IMR-90 (cell line): ENCODE data around the gene RARRES2. TPM values are rescaled to one million over a fixed set of nuclear protein-coding genes. Genes with fewer than 3 reads are reported as not detected.

Experiments
- ATAC-seq: fragments of 200-7000 bp; cut with Tn5 transposase; 2 replicates; pipeline ENCODE4 v1.9.1; 2020; ENCODE audit warnings: low read depth, mild to moderate bottlenecking, moderate library complexity
- BruUV-seq: library from RNA; stranded (reverse); fragments of 400-500 nt; replicated peaks from 2 replicates; lab custom pipeline; 2021; lab: Mats Ljungman, UMichigan
- CTCF ChIA-PET: fragments of 300-600 bp; formaldehyde crosslinking; extraction: SDS; loops from one replicate; lab custom pipeline; 2021; ENCODE audit warnings: antibody characterized with exemption; lab: Yijun Ruan, JAX
- POLR2A ChIA-PET: fragments of 300-600 bp; sonication (Branson Sonifier 250); formaldehyde crosslinking; loops from one replicate; lab custom pipeline; 2022; ENCODE audit warnings: antibody characterized with exemption; ENCODE audit not compliant: unreplicated experiment; lab: Charles Lee
- DNase-seq: peaks from one replicate; pipeline ENCODE4 v3.0.0; 2013
- H2AFZ ChIP-seq: replicated peaks from 2 replicates; pipeline ENCODE3; 2013; ENCODE audit warnings: low read length, mild to moderate bottlenecking; ENCODE audit not compliant: poor library complexity
- H2AK5ac ChIP-seq: 2 replicates; pipeline ENCODE4 v1.6.1; 2013; ENCODE audit warnings: low read depth, low read length, inconsistent platforms
- H2AK9ac ChIP-seq: replicated peaks from 2 replicates; pipeline ENCODE3; 2013; ENCODE audit warnings: mild to moderate bottlenecking, low read depth, low read length, moderate library complexity; ENCODE audit not compliant: poor library complexity
- H2BK120ac ChIP-seq: 2 replicates; pipeline ENCODE4 v1.6.1; 2013; ENCODE audit warnings: low read depth, low read length, inconsistent platforms
- H2BK15ac ChIP-seq: 3 replicates; pipeline ENCODE4 v1.6.1; 2013; ENCODE audit warnings: low read depth, low read length, inconsistent platforms
- H2BK20ac ChIP-seq: 2 replicates; pipeline ENCODE4 v1.6.1; 2013; ENCODE audit warnings: low read depth, mild to moderate bottlenecking, inconsistent platforms, low read length, moderate library complexity
- H2BK5ac ChIP-seq: 2 replicates; pipeline ENCODE4 v1.6.1; 2013; ENCODE audit warnings: mild to moderate bottlenecking, low read depth, low read length, inconsistent platforms; ENCODE audit not compliant: poor library complexity, severe bottlenecking
- H3K14ac ChIP-seq: replicated peaks from 2 replicates; pipeline ENCODE4 v1.6.1; 2013; ENCODE audit warnings: low read depth, low read length, inconsistent platforms
- H3K18ac ChIP-seq: 2 replicates; pipeline ENCODE4 v1.6.1; 2013; ENCODE audit warnings: low read depth, low read length, control low read depth
- H3K23ac ChIP-seq: 2 replicates; pipeline ENCODE4 v1.6.1; 2013; ENCODE audit warnings: low read depth, low read length, inconsistent platforms
- H3K27ac ChIP-seq: 2 replicates; pipeline ENCODE4 v1.5.1; 2013; ENCODE audit warnings: mild to moderate bottlenecking, control low read depth, low read length; ENCODE audit not compliant: insufficient read depth
- H3K27me3 ChIP-seq: 2 replicates; pipeline ENCODE4 v1.6.1; 2013; ENCODE audit warnings: low read length; ENCODE audit not compliant: control insufficient read depth, insufficient read depth
- H3K36me3 ChIP-seq: 2 replicates; pipeline ENCODE4 v1.6.1; 2013; ENCODE audit warnings: low read length, mixed read lengths; ENCODE audit not compliant: control insufficient read depth, insufficient read depth
- H3K4ac ChIP-seq: 2 replicates; pipeline ENCODE4 v1.6.1; 2013; ENCODE audit warnings: low read depth, low read length, inconsistent platforms
- H3K4me1 ChIP-seq: 2 replicates; pipeline ENCODE4 v1.6.1; 2013; ENCODE audit warnings: low read length, mixed read lengths; ENCODE audit not compliant: control insufficient read depth, insufficient read depth
- H3K4me2 ChIP-seq: 2 replicates; pipeline ENCODE4 v1.6.1; 2013; ENCODE audit warnings: low read depth, mild to moderate bottlenecking, control low read depth, low read length, moderate library complexity
- H3K4me3 ChIP-seq: 2 replicates; pipeline ENCODE4 v1.5.1; 2013; ENCODE audit warnings: low read depth, mild to moderate bottlenecking, control low read depth, low read length, moderate library complexity; ENCODE audit not compliant: insufficient read depth
- H3K56ac ChIP-seq: 2 replicates; pipeline ENCODE4 v1.6.1; 2013; ENCODE audit warnings: low read length, inconsistent platforms; ENCODE audit not compliant: insufficient read depth; ENCODE audit errors: extremely low read depth
- H3K79me1 ChIP-seq, 2 experiments: 2 replicates each; pipeline ENCODE4 v1.6.1; 2013; ENCODE audit warnings: low read length in 2 of 2, inconsistent platforms in 1 of 2, low read depth in 1 of 2
- H3K9ac ChIP-seq: 2 replicates; pipeline ENCODE4 v1.6.1; 2013; ENCODE audit warnings: low read depth, low read length, control low read depth
- H3K9me1 ChIP-seq: 2 replicates; pipeline ENCODE4 v1.6.1; 2013; ENCODE audit warnings: low read length, inconsistent platforms; ENCODE audit not compliant: insufficient read depth
- H3K9me3 ChIP-seq: 2 replicates; pipeline ENCODE4 v1.6.1; 2013; ENCODE audit warnings: low read length; ENCODE audit not compliant: control insufficient read depth, insufficient read depth
- H4K20me1 ChIP-seq: 2 replicates; pipeline ENCODE4 v1.6.1; 2013; ENCODE audit warnings: low read length, inconsistent platforms; ENCODE audit not compliant: insufficient read depth
- H4K5ac ChIP-seq: 2 replicates; pipeline ENCODE4 v1.6.1; 2013; ENCODE audit warnings: mild to moderate bottlenecking, low read depth, low read length, control low read depth
- H4K8ac ChIP-seq, 2 experiments: 2 replicates each; pipeline ENCODE4 v1.6.1; 2013; ENCODE audit warnings: low read depth in 2 of 2, low read length in 2 of 2, control low read depth in 1 of 2, inconsistent platforms in 1 of 2
- H4K91ac ChIP-seq: 2 replicates; pipeline ENCODE4 v1.6.1; 2013; ENCODE audit warnings: low read depth, low read length, inconsistent platforms; ENCODE audit not compliant: insufficient read depth
- MAZ ChIP-seq: IDR thresholded peaks from 2 replicates; pipeline ENCODE4 v1.6.1; 2012; ENCODE audit warnings: low read depth, mild to moderate bottlenecking, low read length, improper control_type of control experiment, moderate library complexity, borderline replicate concordance
- MXI1 ChIP-seq: IDR thresholded peaks from 2 replicates; pipeline ENCODE4 v1.6.1; 2012; ENCODE audit warnings: low read depth, mild to moderate bottlenecking, low read length, moderate library complexity, borderline replicate concordance
- RAD21 ChIP-seq: IDR thresholded peaks from 2 replicates; pipeline ENCODE4 v1.6.1; 2012; ENCODE audit warnings: low read length, improper control_type of control experiment
- WGBS, 2 experiments: methylation state at CpG; one replicate each; pipeline versions ENCODE4 v1.1.5 to v1.1.7; 2013; ENCODE audit warnings: missing lambda C conversion rate in 2 of 2; ENCODE audit not compliant: insufficient read length in 1 of 2; ENCODE audit errors: extremely low coverage in 2 of 2; 5-methylcytosine and 5-hydroxymethylcytosine counted together
- dilution Hi-C: fragments of 300-500 bp; cut with HindIII; formaldehyde crosslinking; loops from one replicate; pipeline ENCODE4 v1.14.3; 2018; ENCODE audit warnings: low sequenced_read_pairs; ENCODE audit not compliant: unreplicated experiment
- in situ Hi-C: fragments of 300-500 bp; cut with MboI; formaldehyde crosslinking; loops from 3 replicates; pipeline ENCODE4 v1.14.3; 2019; ENCODE audit warnings: low sequenced_read_pairs, inconsistent platforms, mixed read lengths
- intact Hi-C: fragments of 100-400 bp; cut with micrococcal nuclease; formaldehyde crosslinking; loops from 2 replicates; pipeline ENCODE4 v1.10.0; 2022
- polyA plus RNA-seq, 3 experiments: library from polyadenylated mRNA; depleted of rRNA; stranded (reverse); fragments of >200 nt; gene quantifications; 2 replicates each; pipeline ENCODE4 v1.2.3, GENCODE V29; 2012; ENCODE audit warnings: low replicate concordance in 1 of 3
- total RNA-seq: library from RNA; depleted of rRNA; stranded (reverse); fragments of >200 nt; gene quantifications from 2 replicates; pipeline ENCODE4 v1.2.3, GENCODE V29; 2012

RARRES2 gene
- total and polyA plus RNA-seq, 2 of the 4 experiments (the other 2 are of a cell fraction) = 1.6 TPM; not detected in 1

DNA sequence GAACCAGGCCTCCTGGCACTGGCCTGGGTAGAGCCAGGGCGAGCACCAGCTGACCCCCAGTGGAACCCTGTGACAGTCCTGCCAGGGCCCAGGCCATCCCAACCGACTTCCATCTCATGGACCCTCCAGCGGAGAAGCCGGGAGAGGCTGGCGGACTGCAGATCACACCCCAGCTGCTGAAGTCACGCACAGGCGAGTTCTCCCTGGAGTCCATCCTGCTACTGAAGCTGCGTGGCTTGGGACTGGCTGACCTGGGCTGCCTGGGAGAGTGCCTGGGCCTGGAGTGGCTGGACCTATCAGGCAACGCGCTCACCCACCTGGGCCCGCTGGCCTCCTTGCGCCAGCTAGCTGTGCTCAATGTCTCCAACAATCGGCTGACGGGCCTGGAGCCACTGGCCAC is 4.7 kb downstream of the RARRES2 start:
- H3K27me3 ChIP-seq = peaks cover 9% of the 10 kb centered on the region
- peak overlapping the region; percentile 62 for H2AFZ ChIP-seq
- H3K4me2 ChIP-seq = no peak overlapping the region
- H3K4me3 ChIP-seq = no peak overlapping the region
- H2AK5ac ChIP-seq = peak overlapping the region; percentile 62; the same call in 1 of the 2 replicates
- no peak for TF ChIP-seq MAZ
- TF ChIP-seq MXI1 = no peak
- no peak for TF ChIP-seq RAD21
- no peak overlapping the region for H3K9ac ChIP-seq
- no peak overlapping the region for H4K8ac ChIP-seq
- 0 out of 2 replicates have a peak, but pooled peaks cover 3% of the 10 kb centered on the region for H4K20me1 ChIP-seq
- POLR2A ChIA-PET = no interaction called here
- H3K14ac ChIP-seq = no peak overlapping the region
- H3K56ac ChIP-seq = no peak overlapping the region
- H3K9me1 ChIP-seq = peaks cover 11% of the 10 kb centered on the region; the same call in 1 of the 2 replicates
- peak overlapping the region; percentile 81; the same call in 1 of the 2 replicates for H4K91ac ChIP-seq
- peaks cover 30% of the 10 kb centered on the region for H3K4me1 ChIP-seq
- CTCF ChIA-PET = no interaction called here
- H3K23ac ChIP-seq = no peak overlapping the region
- WGBS, 2 experiments = 90% methylated on average over 9 of the region's 14 CpGs; no CpG with 5 or more reads in 1 of the 2 experiments
- in situ Hi-C loops = no loop called here
- no TSS peak for BruUV-seq
- no peak overlapping the region for H2BK5ac ChIP-seq
- H2AK9ac ChIP-seq = peak overlapping the region; percentile 25
- no peaks in the 10 kb centered on the region for H3K36me3 ChIP-seq
- H3K18ac ChIP-seq = no peak overlapping the region; the same call in 1 of the 2 replicates
- dilution Hi-C loops = no loop called here
- no peaks in the 10 kb centered on the region for H3K9me3 ChIP-seq
- no peak overlapping the region; the same call in 1 of the 2 replicates for H3K27ac ChIP-seq
- ATAC-seq = no peak
- no peak overlapping the region; the same call in 1 of the 3 replicates for H2BK15ac ChIP-seq
- intact Hi-C loops = no loop called here
- H3K4ac ChIP-seq = peak overlapping the region; percentile 72
- H3K79me1 ChIP-seq = no peaks in the 10 kb centered on the region
- DNase-seq = no peak
- peak overlapping the region; percentile 39; the same call in 1 of the 2 replicates for H2BK120ac ChIP-seq
- H4K5ac ChIP-seq = no peak overlapping the region
- no peak overlapping the region for H2BK20ac ChIP-seq
